ENCODE data around the gene GTF2H4.
"Not testable (repeated sequence)": the region's sequence is repeated elsewhere in the genome, so short reads cannot be mapped to it uniquely, and the experiment has no call there.

GTF2H4 gene

DNA sequence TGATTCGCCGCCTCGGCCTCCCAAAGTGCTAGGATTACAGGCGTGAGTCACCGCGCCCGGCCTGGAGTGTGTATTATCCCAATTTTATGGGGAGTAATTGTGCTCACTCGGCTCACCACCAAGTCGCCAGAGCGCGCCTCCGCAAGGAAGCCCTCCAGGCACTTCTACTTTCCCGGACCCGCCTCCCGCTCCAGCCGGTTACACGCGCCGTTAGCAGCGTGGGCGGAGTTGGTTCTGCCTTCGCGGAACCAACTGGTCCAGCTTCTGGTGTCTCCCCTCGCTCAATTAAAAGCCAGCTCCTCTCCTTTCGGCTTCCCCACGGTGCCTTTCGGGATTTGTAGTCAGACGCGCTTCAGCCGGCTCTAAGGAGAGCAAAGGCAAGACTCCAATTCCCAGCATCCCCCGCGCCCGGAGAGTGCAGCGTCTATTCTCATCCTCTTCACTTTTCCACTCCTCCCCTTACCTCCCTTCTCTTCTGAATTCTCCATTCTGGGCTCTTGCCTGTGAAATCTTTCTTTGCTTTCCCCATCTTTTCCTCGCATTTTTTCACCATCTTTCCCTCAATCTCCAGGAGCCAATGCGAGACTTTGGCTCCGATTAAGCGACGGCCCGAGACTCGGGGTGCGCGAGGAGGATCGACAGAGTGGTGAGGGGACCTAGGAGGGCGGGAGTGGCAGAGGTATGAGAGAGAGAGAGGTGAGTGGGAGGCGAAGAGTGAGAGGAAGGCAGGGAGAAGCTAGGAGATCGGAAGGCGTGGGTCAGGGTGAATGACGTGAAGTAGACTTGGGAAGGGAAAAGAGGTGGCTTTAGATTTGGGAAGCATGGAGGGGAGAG, at the start of gene GTF2H4:
GTF2H4 (plus strand) TSS at position 450 of the 834 bp plus-strand sequence.
- DNase-seq (ENCODE audit: low read depth), result peak; percentile 98

DNA sequence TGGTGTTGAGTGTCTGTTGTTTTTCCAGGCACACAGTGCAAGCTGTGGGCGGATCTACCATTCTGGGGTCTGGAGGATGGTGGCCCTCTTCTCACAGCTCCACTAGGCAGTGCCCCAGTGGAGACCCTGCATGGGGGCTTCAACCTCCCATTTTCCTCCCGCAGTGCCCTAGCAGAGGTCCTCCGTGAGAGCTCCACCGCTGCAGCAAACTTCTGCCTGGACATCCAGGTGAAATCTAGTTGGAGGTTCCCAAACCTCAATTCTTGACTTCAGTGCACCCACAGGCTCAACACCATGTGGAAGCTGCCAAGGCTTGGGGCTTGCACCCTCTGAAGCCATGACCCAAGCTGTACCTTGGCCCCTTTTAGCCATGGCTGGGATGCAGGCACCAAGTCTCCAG, 48.3 kb upstream of the GTF2H4 start:
- DNase-seq (ENCODE audit: low read depth), result not testable (repeated sequence)

DNA sequence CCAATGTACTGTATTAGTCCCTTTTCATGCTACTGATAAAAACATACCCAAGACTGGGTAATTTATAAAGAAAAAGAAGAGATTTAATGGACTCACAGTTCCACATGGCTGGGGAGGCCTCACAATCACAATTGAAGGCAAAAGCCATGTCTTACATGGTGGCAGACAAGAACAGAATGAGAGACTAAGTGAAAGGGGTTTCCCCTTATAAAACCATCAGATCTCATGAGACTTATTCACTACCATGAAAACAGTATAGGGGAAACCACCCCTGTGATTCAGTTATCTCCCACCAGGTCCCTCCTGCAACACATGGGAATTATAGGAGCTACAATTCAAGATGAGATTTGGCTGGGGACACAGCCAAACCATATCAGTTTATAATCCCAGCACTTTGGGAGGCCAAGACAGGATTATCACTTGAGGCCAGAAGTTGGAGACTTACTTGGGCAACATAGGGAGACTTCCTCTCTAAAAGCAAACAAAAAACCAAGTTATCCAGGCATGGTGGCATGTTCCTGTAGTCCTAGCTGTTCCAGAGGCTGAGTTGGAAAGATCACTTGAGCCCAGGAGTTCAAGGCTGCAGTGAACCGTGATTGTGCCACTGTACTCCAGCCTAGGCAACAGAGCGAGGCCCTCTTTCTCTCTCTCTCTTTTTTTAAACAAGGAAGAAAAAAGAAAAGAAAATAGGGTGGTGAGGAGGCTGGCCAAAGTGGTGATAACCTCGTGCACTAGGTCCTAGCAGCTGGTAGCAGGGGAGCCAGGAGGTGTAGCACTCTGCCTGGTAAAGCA, 46.6 kb upstream of the GTF2H4 start:
- no peak for DNase-seq (ENCODE audit: low read depth)

DNA sequence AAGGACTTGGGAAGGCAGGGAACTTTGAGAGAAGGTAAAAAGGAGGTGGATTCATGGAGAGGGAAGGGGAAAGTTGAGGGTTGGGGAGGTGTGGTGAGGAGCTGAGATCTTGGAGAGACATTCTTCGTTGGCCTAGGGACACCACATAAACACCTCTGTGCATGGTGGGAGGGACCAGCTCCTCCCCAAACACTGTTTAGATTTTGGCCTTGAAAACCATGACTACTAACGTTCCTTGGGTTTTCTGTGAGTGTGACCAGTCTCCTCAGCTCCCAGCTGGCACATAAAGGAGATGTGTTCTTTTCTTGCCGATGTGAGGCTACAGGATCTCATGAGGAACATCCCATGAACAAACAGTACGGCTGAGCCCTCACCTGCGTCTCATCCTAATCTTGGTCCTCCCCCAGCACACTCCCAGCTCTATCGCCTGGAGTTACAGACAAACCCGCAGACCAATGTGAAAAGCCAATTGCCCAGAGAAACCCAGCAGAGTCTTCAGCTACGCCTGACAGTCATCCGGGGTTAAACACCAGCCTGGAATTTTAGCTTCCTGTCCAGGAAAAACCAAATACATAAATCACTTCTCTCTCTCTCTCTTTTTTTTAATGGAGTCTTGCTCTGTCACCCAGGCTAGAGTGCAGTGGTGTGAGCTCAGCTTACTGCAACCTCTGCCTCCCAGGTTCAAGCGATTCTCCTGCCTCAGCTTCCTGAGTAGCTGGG, 45.7 kb upstream of the GTF2H4 start:
- DNase-seq (ENCODE audit: low read depth), result no peak

DNA sequence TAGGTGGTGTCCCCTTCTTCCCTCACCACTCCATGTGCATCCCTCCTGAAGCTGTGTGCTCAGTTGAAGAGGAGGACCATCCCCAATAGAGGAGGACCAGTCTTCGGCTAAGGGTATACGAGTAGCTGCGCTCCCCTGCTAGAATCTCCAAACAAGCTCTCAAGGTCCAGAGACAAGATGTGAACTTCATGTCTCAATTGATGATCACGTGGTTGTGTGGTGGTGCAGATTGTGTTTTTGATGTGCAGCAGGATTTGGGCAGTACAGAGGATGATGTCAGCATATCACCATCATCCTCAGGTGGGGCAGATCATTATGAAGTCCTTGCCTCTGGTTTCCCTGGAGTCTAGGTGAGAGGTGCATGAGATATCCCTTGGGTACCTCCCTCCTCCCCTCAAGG, 43.7 kb upstream of the GTF2H4 start:
- DNase-seq (ENCODE audit: low read depth), result no peak

DNA sequence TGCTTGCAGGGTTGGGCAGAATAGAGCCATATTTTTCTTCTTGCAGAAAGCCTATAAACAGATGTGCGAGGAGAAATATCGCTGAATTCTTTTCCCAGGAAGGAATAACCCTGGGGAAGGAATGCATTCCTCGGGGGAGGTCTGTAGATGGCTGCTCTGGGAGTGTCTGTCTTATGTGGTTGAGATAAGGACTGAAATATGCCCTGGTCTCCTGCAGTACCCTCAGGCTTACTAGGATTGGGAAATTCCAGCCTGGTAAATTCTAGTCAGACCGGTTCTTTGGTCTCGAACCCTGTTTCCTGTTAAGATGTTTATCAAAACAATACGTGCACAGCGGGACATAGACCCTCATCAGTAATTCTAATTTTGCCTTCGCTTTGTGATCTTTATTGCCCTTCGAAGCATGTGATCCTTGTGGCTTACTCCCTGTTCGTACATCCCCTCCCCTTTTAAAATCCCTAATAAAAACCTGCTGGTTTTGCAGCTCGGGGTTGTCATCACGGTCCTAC, 38.7 kb upstream of the GTF2H4 start:
- not testable (repeated sequence) for DNase-seq (ENCODE audit: low read depth)

DNA sequence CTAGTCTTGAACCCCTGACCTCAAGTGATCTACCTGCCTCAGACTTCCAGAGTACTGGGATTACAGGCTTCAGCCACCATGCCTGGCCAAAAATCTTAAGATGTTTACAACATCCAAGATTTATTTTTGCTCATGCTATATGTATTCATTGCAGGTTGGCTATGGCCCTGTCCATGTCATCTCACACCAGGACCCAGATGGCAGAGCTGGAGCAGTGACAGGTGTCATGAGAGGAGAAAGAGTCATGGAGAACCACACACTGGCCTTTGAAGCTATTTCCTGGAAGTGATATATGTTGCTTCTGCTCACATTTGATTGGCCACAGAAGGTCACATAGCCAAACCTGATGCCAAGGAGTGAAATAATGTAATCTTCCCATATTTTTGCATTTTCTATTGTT, 37.5 kb upstream of the GTF2H4 start:
- no peak for DNase-seq (ENCODE audit: low read depth)

DNA sequence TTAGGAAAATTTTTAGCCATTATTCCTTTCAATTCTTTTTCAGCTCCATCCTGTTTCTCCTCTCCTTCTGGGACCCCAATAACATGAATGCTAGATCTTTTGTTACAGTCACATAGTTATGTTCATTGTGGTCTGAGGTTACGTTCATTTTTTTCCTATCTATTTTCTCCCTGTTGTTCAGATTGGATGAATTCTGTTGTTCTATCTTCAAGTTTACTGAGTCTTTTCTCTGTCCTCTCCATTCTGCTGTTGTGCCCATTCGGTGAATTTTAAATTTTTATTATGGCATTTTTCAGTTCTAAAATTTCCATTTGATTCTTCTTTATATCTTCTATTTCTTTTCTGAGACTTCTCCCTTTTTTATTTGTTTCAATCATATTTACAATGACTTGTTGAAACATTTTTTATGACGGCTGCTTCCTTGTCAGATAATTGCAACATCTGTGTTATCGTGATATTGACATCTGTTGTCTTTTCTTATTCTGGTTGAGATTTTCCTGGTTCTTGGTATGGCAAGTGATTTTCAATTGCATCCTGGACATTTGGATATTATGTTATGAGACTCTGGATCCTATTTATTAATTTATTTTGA, 36.3 kb upstream of the GTF2H4 start:
- DNase-seq (ENCODE audit: low read depth), result no peak

DNA sequence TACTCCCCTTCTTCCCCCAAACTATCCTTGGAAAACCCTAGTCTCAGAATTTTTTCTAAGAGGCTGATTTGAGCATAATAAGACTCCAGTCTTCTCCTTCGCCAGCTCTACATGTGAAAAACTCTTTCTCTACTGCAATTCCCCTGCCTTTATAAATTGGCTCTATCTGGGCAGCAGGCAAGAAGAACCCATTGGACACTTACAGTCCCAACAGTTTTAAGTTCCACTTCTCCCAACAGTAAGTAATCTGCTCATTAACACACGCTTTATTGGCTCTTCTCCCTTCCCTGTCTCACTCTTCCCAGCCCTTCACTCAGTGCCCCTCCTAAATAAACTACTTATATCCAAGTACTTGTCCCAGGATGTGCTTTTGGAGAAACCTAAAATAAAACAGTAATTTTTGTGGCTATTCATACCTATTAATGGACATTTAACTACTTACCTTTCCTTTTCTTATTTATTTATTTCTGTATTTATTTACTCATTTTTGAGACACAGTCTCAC, 34.8 kb upstream of the GTF2H4 start:
- DNase-seq (ENCODE audit: low read depth), result no peak

DNA sequence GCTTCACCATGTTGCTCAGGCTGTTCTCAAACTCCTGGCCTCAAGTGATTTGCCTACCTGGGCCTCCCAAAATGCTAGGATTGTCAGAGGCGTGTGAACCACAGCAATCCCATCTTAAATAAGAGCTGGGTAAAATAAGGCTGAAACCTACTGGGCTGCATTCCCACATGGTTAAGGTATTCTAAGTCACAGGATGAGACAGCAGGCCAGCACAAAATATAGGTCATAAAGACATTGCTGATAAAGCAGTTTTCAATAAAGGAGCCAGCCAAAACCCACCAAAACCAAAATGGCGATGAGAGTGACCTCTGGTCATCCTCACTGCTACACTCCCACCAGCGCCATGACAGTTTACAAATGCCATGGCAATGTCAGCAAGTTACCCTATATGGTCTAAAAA, 34.2 kb upstream of the GTF2H4 start:
- DNase-seq (ENCODE audit: low read depth), result not testable (repeated sequence)

DNA sequence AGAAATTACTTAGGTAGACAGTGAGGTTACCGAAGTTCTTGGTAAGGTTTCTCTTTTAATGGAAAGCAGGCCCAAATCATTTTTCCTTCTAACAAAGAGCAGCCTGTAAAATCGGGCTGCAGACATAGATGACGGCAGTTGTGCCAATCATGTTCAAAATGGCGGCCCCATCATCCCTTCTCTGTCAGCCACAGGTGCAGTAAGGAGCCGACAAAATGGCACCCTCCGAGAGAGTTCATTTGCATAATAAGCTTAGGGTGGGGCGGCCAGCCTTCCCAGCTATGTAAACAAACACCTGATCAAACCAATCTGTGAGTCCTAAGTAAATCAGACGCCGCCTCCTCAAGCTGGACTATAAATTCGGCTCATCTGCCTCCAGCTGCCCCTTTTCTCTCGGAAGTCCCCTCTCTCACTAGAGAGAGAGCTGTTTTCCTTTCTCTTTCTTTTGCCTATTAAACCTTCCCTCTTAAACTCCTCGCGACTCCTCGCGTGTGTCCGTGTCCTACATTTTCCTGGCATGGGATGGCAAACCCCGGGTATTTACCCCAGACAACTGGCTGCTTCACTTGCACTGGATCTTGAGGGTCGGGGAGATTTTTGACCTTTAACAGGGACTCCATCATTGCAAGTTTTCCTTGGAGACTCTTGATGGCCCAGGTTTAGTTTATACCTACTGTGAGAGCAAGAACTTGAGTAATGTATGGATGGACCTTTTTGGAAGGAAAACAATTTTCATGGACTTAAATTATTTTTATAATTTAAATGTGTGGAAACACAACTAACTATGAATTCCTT, 32.6 kb upstream of the GTF2H4 start:
- DNase-seq (ENCODE audit: low read depth), result no peak

DNA sequence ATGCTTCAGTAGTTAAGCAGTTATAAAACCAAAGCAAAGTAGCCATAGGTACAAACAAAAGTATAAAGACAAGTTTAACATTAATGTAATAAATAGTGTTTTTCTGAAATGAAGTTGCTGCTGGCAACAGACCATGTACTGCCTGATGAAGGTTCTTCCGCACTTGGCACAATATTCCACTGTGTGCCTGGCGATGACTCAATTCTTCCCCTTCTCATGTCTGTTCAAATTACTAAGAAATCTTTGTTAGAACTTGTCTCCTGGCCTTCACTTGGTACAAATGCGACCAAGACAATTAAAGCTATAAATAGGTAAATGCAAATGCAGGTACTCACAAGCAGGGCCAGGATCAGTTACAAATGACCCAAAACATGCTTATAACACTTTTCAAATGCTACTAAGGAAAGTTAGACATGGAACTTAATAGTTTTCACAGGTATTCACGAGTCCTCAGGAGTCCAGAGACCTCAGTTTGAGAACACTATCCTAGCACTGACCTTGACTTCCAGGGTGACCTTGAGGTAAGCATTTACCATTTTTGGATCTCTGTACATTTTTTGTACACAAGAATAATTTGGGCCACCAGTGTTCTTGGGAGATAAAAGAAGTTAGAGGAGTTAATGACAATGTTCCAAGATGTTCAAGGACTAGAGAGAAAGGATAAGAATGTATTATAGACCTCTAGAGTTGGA, 31.8 kb upstream of the GTF2H4 start:
- no peak for DNase-seq (ENCODE audit: low read depth)

DNA sequence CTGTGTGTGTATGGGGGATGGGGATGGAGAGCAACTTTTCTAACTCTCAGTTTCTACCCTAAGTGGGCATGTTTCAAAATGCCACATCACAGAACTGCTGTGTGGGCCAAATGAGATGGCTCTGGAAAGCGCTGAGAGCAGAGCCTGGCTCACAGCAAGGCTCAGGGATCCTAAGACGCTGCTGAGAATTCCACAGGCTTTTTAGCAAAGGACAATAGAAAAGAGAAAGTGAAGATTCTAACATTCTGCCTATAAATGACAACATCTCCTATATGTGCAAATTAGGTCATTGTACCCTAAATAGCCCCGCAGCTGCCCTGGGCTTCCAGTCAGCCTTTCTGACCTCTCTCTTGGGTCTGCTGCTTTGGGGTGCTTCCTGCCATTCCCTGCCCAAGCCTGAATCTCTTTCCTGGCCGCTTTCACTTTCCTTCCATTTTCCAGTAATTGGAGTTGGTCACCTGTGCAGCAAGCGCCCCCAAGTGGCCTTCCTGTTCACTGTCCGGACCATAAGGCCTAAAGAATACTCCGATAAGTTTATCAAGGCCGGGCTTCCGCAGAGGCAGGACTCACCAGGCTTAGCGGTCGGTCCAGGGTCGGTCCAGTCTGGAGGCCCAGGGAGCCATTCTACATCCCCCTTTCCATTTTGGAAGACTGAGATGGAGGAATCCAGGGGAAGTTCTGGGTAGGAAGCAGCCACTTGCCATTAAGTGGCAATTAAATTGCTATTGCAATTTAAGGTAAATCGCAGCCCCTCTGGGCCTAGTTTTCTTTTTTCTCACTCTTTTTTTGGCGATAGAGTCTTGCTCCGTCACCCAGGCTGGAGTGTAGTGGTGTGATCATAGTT, 30.4 kb upstream of the GTF2H4 start:
- DNase-seq (ENCODE audit: low read depth), result peak; percentile 72

DNA sequence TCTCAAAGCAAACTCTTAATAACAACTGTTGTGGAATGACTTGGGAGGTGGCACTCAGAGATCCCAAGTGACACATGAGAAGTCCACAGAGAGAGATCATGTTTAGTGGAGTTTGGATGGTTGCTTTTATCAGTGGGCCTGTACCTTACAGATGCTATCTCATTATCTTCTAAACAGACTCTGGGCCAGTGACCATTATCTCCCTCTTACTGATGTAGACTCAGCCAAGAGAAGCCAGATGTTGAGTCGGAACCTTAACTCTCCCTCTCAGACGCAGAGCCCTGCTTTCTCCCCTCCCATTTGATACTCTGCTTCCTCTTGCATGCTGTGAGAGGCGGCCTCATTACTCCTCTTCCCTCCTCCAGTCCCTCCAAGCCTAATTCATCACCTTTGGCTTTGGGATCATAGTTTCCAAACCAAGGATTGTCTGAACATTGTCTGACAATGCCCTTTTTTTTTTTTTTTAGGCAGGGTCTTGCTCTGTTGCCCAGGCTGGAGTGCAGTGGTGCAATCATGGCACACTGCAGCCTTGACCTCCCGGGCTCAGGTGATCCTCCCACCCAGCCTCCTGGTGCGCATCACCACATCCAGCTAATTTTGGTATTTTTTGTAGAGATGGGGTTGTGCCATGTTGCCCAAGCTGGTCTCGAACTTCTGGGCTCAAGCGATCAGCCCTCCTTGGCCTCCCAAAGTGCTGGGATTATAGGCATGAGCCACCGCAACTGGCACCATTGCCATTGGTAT, 28.2 kb upstream of the GTF2H4 start:
- no peak for DNase-seq (ENCODE audit: low read depth)

DNA sequence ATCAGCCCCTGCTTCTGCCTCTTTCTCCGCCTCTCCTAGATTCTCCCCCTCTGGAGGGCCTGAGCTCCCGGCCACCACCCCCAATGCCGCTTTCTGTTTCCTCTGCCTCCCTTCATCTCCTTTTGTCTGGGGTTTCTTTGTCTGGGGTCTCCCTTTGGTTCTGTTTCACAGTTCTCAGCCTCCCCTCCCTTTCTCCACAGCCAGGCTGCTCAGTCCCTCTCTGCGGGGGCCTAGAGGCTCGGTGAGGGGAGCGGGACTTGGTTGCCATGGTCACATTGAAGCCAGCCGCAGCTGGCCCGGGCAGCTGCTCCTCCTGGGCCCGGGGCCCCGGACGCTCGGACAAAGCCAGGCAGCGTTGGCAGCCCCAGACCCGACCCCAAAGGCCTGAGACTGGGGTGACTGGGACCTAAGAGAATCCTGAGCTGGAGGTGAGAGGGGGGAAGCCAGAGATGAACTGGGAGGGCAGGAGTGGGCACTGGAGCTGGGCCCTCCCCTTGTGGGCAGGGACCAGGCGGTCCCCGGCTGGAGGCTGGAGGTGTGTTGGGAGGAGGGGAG, 27.2 kb upstream of the GTF2H4 start:
- no peak for DNase-seq (ENCODE audit: low read depth)

DNA sequence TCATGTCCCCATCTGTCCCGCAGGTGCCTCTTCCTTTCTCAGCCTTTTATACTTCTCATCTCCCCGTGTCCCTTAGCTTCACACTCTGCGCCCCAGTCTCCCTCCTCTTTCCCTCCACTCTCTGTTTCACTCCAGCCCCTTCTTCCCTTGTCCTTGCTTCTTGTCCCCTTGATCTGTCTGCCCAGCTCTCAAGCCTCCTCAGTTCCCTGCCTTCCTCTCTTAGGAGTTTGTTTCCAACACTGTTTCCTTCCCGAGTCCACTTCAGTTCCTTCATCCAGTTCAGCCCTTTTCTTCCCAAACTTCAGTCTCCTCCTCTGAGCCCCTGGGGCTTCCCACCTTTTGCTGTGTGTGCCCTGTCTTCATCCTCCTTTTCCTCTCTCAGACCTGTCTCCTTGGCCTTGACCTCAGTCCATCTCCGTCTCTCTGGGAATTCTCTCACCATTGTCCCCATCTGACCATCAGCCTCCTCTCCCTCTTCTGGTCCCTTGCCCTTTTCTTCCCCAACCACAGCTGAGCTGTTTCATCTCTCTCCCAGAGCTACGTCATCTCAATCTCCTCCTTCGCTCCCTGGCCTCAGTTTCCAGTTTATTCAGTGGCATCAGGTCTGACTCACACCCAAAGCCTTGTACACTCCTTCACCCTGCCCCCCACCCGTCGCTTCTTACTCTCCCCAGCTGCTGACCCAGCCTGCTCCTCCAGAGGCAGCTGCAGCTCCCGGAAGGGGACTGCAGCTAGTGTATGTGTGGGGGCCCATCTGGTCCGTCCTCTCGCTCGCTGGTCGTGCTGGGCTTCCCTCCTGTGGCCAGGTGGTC, 26.4 kb upstream of the GTF2H4 start:
- no peak for DNase-seq (ENCODE audit: low read depth)

DNA sequence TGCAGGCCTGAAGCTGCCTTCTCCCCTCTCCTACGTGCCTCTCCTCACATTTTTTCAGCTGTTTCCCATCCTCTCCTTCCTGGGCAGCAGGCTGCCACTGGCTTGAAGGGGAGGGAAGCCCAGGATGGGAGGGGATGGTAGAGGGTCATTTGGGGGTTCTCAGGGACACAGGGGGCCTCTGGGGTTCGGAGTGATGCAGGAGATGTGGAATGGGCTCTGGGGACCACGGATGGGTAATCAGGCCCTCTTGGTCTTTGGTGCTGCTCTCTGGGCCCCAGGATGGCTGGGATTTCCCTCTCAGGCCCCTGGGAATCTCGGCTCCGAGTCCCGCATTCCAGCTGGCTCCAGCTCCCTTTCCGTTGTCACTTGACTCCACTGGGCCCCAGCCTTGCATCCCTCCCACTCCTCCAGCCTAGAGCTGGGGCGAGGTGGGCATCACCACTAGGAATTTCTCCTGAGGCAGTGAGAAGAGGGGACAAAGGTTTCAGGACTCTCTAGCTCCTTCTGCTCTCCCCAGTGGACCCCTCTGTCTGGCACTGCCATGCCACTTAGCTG, 25.7 kb upstream of the GTF2H4 start:
- no peak for DNase-seq (ENCODE audit: low read depth)
